ENCODE data around the gene RNASEH2C.

- TF ChIP-seq BHLHE40 (IDR thresholded peaks at IDR 0.05; ENCODE audit: borderline replicate concordance in 1 of 2, low read depth in 2 of 2, low read length in 1 of 2) (no peak), RAD21 (IDR thresholded peaks at IDR 0.05; ENCODE audit: insufficient read depth, low read depth, low read length) (no peak), SP1 (IDR thresholded peaks at IDR 0.05; ENCODE audit: low read depth, low read length) (no peak), REST (IDR thresholded peaks at IDR 0.05; ENCODE audit: low read depth, low read length) (no peak), CTCF (IDR thresholded peaks at IDR 0.05 in 2 of 3, conservative IDR thresholded peaks at IDR 0.05 in 1 of 3; ENCODE audit: control insufficient read depth in 2 of 3, extremely low read depth in 1 of 3, insufficient read depth in 1 of 3, low read depth in 3 of 3, low read length in 3 of 3) (peak; percentile 7 to 25 (median 21); a peak in 2 of 6 replicates)
Observed at GRCh38 chr11:65726660-65727059, 6.1 kb upstream of the RNASEH2C start.

All from GM12878 (cell line).